ENCODE results near the gene DPP6. TPM values are rescaled to one million over a fixed set of nuclear protein-coding genes. Genes with fewer than 3 reads are reported as not detected.

Gene DPP6
- total and polyA plus RNA-seq, 2 experiments from 2014 or later: not detected

DNA sequence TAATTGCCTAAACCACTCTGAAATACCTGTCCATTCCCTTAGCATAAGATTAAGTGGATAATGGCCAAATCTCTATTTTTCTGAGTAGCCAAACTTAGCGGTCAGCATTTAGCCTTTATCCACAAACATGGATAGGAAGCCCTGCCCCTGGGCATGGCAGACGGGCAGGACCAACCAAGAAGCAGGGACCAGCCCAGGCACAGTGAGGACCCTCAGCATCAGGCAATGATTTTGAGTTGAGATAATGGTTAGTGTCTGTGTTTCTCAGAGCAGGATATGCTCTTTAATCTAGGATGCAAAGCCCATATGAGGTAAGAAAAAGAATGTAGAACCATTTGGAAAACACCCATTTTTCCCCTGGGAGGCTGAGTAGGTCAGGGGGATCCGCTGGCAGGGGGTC lies 131.7 kb downstream of the DPP6 start:
- Mint-ChIP-seq H3K4me3 (no peak overlapping the region), H3K9me3 (no peaks in the 10 kb centered on the region), H3K4me1 (peaks cover 48% of the 10 kb centered on the region)

GRCh38 chr7:154186811-154187210 lies 134.6 kb downstream of the DPP6 start:
- H3K27ac ChIP-seq (ENCODE audit: low read depth): no peak overlapping the region
- ATAC-seq: peak; percentile 14; the same call in 2 of the 3 replicates
- H2AFZ ChIP-seq: no peak overlapping the region
- H3F3A ChIP-seq (replicated peaks; ENCODE audit: low read depth): no peaks in the 10 kb centered on the region
- TF ChIP-seq REST (IDR thresholded peaks at IDR 0.05; ENCODE audit: unreplicated experiment) (no peak), JUNB (IDR thresholded peaks at IDR 0.05; ENCODE audit: unreplicated experiment) (no peak), CTCF (conservative IDR thresholded peaks at IDR 0.05; ENCODE audit: low read depth in 2 of 2) (no peak), CREB1 (CRISPR knock-in tag; IDR thresholded peaks at IDR 0.05; ENCODE audit: low read depth) (no peak), ETS1 (IDR thresholded peaks at IDR 0.05) (no peak)
- H3K79me2 ChIP-seq (replicated peaks; ENCODE audit: insufficient read depth): no peaks in the 10 kb centered on the region
- H3K36me3 ChIP-seq (ENCODE audit: insufficient read depth): peaks cover 12% of the 10 kb centered on the region
- Mint-ChIP-seq H3K36me3 (ENCODE audit: low read depth) (no peaks in the 10 kb centered on the region), H3K27me3 (ENCODE audit: insufficient read depth, low read depth, poor library complexity) (peaks cover 7% of the 10 kb centered on the region), H3K27ac (no peak overlapping the region), H3K4me3 (no peak overlapping the region), H3K4me1 (peaks cover 43% of the 10 kb centered on the region), H3K9me3 (no peaks in the 10 kb centered on the region)
- H3K4me1 ChIP-seq (ENCODE audit: insufficient read depth): no peaks in the 10 kb centered on the region
- H3K4me2 ChIP-seq: no peak overlapping the region
- H4K20me1 ChIP-seq (replicated peaks; ENCODE audit: insufficient read depth): no peaks in the 10 kb centered on the region
- H3K4me3 ChIP-seq: no peak overlapping the region
- DNase-seq (ENCODE audit: low spot score): no peak
- H3K9me2 ChIP-seq (ENCODE audit: insufficient read depth): no peaks in the 10 kb centered on the region
- no peaks in the 10 kb centered on the region for H3K27me3 ChIP-seq (ENCODE audit: insufficient read depth)

More for the DNA sequence above, 131.7 kb downstream of the DPP6 start:
- Histone ChIP-seq H3K4me2 (no peak overlapping the region), H3K27me3 (ENCODE audit: insufficient read depth) (no peaks in the 10 kb centered on the region), H3K9me2 (ENCODE audit: insufficient read depth) (no peaks in the 10 kb centered on the region), H3F3A (replicated peaks; ENCODE audit: low read depth) (no peaks in the 10 kb centered on the region), H4K20me1 (replicated peaks; ENCODE audit: insufficient read depth) (no peaks in the 10 kb centered on the region), H3K4me3 (no peak overlapping the region), H3K27ac (ENCODE audit: low read depth) (no peak overlapping the region), H3K36me3 (ENCODE audit: insufficient read depth) (peaks cover 6% of the 10 kb centered on the region), H3K79me2 (replicated peaks; ENCODE audit: insufficient read depth) (no peaks in the 10 kb centered on the region), H3K4me1 (ENCODE audit: insufficient read depth) (no peaks in the 10 kb centered on the region), H2AFZ (no peak overlapping the region)
- Mint-ChIP-seq H3K27me3 (ENCODE audit: insufficient read depth, low read depth, poor library complexity) (peaks cover 7% of the 10 kb centered on the region), H3K36me3 (ENCODE audit: low read depth) (no peaks in the 10 kb centered on the region), H3K27ac (peak overlapping the region; percentile 44; the same call in 1 of the 2 replicates)
- DNase-seq (ENCODE audit: low spot score) (no peak), ATAC-seq (peak; percentile 16; the same call in 2 of the 3 replicates)
- TF ChIP-seq POLR2AphosphoS5 (IDR thresholded peaks at IDR 0.05; ENCODE audit: low read depth): no peak
- no peak for TF ChIP-seq STAT1 (IDR thresholded peaks at IDR 0.05; ENCODE audit: unreplicated experiment)
- no peak for TF ChIP-seq ETS1 (IDR thresholded peaks at IDR 0.05)
- TF ChIP-seq ZNF114 (CRISPR knock-in tag; IDR thresholded peaks at IDR 0.05): no peak
- TF ChIP-seq NANOG (IDR thresholded peaks at IDR 0.05; ENCODE audit: borderline replicate concordance): no peak
